Measurements from ENCODE around the gene PSME3. TPM values are rescaled to one million over a fixed set of nuclear protein-coding genes. Genes with fewer than 3 reads are reported as not detected.

The PSME3 gene
- total and polyA plus RNA-seq, 8 donors, result 66.2 to 131 (median 80.5) TPM

DNA sequence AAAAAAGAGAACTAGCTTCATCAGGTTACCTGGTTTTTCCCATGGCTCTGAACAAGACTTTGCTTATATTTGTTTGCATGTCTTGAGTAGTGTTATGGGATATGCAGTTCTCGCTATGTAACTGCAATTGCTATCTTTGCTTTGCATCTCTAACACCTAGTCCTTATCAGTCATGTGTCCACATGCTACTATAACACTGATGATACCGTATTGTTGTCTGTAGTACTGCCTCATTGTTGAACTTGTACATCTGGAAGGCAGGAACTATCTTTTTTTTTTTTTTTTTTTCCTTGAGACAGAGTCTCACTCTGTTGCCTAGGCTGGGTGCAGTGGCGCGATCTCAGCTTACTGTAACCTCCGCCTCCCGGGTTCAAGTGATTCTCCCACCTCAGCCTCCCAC, 2.5 kb downstream of the PSME3 start:
- TF ChIP-seq, protein P1, sequence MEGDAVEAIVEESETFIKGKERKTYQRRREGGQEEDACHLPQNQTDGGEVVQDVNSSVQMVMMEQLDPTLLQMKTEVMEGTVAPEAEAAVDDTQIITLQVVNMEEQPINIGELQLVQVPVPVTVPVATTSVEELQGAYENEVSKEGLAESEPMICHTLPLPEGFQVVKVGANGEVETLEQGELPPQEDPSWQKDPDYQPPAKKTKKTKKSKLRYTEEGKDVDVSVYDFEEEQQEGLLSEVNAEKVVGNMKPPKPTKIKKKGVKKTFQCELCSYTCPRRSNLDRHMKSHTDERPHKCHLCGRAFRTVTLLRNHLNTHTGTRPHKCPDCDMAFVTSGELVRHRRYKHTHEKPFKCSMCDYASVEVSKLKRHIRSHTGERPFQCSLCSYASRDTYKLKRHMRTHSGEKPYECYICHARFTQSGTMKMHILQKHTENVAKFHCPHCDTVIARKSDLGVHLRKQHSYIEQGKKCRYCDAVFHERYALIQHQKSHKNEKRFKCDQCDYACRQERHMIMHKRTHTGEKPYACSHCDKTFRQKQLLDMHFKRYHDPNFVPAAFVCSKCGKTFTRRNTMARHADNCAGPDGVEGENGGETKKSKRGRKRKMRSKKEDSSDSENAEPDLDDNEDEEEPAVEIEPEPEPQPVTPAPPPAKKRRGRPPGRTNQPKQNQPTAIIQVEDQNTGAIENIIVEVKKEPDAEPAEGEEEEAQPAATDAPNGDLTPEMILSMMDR (IDR thresholded peaks at IDR 0.05), result no peak
- no peak overlapping the region for H3K4me3 ChIP-seq
- H3K4me1 ChIP-seq, result peaks cover 12 to 38% of the 10 kb centered on the region in 2 donors
- H3K36me3 ChIP-seq, result peaks cover 8 to 59% of the 10 kb centered on the region in 2 donors
- H3K27ac ChIP-seq, result peak overlapping the region in 1 of 2 donors; percentile 40
- ATAC-seq (no peak), DNase-seq (no peak)
- intact Hi-C loops (cut with DNase I), result no loop called here
- H3K27me3 ChIP-seq, result no peaks in the 10 kb centered on the region
- H3K9me3 ChIP-seq, result no peaks in the 10 kb centered on the region

DNA sequence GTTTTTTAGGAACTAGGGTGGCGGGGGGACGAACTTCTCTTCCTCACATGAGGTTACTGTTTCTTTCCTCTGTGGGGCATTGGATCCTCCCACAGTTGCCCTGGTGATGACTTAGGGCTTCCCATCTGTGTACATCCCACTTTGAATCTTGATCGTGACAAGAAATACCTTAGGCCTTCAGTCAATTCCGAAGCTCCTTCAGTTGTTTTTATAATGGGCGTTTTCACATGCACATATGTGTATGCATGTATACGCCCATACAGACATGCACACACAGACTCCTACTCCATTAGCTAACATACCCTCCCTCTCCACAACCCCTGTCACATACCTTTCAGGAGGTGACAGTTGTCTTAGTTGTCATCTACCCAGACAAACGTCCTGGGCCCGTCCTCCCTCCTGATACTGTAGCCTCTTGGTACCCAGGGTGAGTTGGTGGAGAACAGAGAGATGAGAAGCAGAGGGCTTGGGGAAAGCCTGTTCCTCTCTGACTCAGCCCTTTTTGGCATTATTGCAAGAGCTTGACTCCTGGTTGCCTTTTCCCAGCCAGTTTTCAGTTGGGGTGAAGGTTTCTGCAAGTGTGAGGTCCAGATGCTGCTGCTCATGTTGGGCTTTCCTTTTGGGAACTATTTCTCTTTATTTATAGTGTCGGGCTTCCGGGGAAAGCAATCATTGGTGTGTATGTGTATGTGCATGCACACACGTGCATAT, 8.9 kb downstream of the PSME3 start:
- no peak for DNase-seq
- intact Hi-C loops (cut with DNase I), result loop anchor here in 1 of 2 donors (10.0 kb wide), 1 partner anchor 93 kb away; no protein-coding TSS in a partner anchor
- peaks cover 0 to 49% of the 10 kb centered on the region in 2 donors for H3K4me1 ChIP-seq
- H3K4me3 ChIP-seq, result no peak overlapping the region
- TF ChIP-seq, protein P1 (IDR thresholded peaks at IDR 0.05), result no peak
- ATAC-seq, result no peak
- H3K27me3 ChIP-seq, result no peaks in the 10 kb centered on the region
- H3K27ac ChIP-seq, result peak overlapping the region in 1 of 2 donors; percentile 68
- H3K36me3 ChIP-seq, result peaks cover 8 to 88% of the 10 kb centered on the region in 2 donors
- H3K9me3 ChIP-seq, result no peaks in the 10 kb centered on the region

DNA sequence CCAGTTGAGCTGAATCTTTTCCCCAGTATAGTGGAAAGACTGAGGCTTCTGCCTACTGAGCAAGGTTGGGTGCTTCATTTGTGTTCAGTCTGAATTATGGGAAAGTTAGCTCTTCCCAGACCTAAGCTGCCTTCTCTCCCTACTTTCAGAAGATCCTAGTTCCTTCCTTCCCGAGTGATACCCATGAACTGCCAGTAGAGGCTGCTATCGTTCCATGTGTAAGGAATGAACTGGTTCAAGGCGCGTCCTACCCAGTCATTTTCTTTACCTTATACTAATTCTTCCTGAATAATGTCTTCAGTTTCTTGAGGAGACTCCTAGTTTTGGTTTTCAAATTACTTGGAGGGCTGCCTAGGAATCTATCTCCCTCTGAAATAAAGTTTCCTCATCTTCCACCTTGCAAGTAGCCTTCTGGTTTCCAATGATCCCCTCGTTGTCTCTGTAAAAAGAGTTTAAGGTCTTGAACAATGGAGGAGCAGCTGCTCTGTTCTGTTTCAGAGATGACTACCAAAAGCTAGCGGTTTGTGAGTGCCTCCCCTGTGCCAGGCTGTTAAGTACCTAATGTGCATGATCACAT, 10.2 kb downstream of the PSME3 start:
- Histone ChIP-seq H3K36me3 (peaks cover 8 to 75% of the 10 kb centered on the region in 2 donors), H3K27me3 (no peaks in the 10 kb centered on the region), H3K4me3 (no peak overlapping the region), H3K4me1 (peaks cover 0 to 61% of the 10 kb centered on the region in 2 donors), H3K27ac (peak overlapping the region; percentile 1 to 7), H3K9me3 (no peaks in the 10 kb centered on the region)
- TF ChIP-seq, protein P1 (IDR thresholded peaks at IDR 0.05), result peak; percentile 75 to 91
- DNase-seq (peak in 1 of 4 donors; percentile 73), ATAC-seq (peak; percentile 85)
- intact Hi-C loops (cut with DNase I), result loop anchor here in 1 of 2 donors (10.0 kb wide), 1 partner anchor 91 kb away; no protein-coding TSS in a partner anchor

DNA sequence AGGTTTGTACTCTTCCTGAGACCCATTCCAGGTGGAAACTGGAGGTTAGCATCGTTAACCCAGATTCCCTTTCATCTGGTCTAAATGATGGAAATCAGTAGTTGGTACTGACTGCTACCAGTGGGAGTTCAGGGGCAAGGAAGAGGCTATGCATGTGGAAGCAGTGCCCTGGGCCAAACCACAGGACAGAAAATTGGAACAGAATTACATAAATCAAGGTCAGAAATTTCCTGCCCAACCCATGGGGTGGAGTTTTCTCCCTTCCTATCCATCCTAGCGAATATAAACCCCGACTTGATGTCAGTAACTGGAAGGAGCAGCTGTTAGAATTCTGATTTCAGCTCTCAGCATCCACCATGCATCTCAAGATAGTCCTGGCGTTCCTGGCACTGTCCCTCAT, 11.1 kb downstream of the PSME3 start, which contains the start of gene AOC2:
TSS of gene AOC2 (plus strand) at position 310 of the 400 bp plus-strand sequence. CDS start at position 357, 47 bp downstream.
- H3K4me3 ChIP-seq, result no peak within 1 kb of the TSS
- peaks cover 8 to 67% of the 10 kb centered on the region in 2 donors for H3K36me3 ChIP-seq
- intact Hi-C loops (cut with DNase I), result loop anchor here in 1 of 2 donors (10.0 kb wide), 1 partner anchor 91 kb away; no protein-coding TSS in a partner anchor
- peaks cover 0 to 61% of the 10 kb centered on the region in 2 donors for H3K4me1 ChIP-seq
- no peaks in the 10 kb centered on the region for H3K9me3 ChIP-seq
- H3K27me3 ChIP-seq, result no peaks in the 10 kb centered on the region
- TF ChIP-seq, protein P1 (IDR thresholded peaks at IDR 0.05), result no peak
- DNase-seq (no peak), ATAC-seq (no peak)
- peak within 1 kb of the TSS; percentile 1 to 7 for H3K27ac ChIP-seq
